GM21367 (cell line): Measurements from ENCODE around the gene ZNF749.
A peak's percentile ranks its signal among the peaks of the same experiment; 100 is the strongest.

Experiments
- ATAC-seq: cut with Tn5 transposase; IDR thresholded peaks from one replicate; pipeline ENCODE4 v1.9.1; 2021; ENCODE audit not compliant: unreplicated experiment

Gene ZNF749

GRCh38 chr19:57435062-57435978, at the start of gene ZNF749:
Gene ZNF749, plus strand, starts transcription at chr19:57435325. Its CDS starts 254 bp downstream, at chr19:57435579.
- peak; percentile 92 for ATAC-seq

- no peak for ATAC-seq
These were observed 45.9 kb upstream of the ZNF749 start for GRCh38 chr19:57389194-57389729.

GRCh38 chr19:57389730-57390598, 45.2 kb upstream of the ZNF749 start, which contains the start of gene ZNF548:
Gene ZNF548, plus strand, starts transcription at chr19:57389854. Its CDS starts 246 bp downstream, at chr19:57390100.
- ATAC-seq, result peak; percentile 95

- no peak for ATAC-seq
These were observed 39.4 kb upstream of the ZNF749 start for GRCh38 chr19:57395710-57396109.

- ATAC-seq, result no peak
These were observed 36.3 kb upstream of the ZNF749 start for GRCh38 chr19:57398868-57399267.

- no peak for ATAC-seq
These were observed 31.2 kb upstream of the ZNF749 start for GRCh38 chr19:57403737-57404563.

DNA sequence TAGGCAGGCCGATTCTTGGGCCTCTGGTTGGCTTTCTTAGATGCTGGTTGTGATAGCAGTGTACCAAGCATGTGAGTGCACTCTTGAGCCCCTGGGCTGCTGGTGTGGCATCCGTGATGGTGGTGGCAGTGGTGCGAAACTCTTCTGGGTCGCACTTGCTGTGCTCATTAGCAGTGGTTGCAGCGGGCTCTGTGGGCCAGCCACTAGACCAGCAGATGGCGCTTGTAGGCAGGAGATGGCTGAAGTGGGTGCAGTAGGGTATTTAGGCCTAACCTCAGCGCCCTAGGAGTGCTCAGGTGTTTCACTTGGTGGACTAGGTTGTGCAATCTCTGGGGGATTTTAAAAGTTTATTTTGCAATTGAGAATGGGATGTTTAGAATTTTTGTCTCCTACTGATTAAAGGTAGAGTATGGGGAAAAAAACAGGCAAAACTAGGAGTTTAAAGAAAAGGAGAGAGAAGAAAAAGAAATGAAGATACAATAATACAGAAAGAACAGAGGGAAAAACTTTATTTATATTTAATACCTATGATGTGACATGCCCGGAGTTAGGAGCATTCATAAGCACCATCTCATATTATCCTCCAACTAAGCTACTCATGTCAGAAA, 28.5 kb upstream of the ZNF749 start:
- no peak for ATAC-seq

- peak; percentile 95 for ATAC-seq
These were observed 24.1 kb upstream of the ZNF749 start, which contains the start of gene ZNF17 for GRCh38 chr19:57410877-57411671. Gene ZNF17, plus strand, starts transcription at chr19:57411161. Its CDS starts 2,455 bp downstream, at chr19:57413616.

GRCh38 chr19:57419439-57419838, 15.7 kb upstream of the ZNF749 start:
- ATAC-seq, result no peak

GRCh38 chr19:57421037-57421436, 14.1 kb upstream of the ZNF749 start:
- no peak for ATAC-seq

- peak; percentile 8 for ATAC-seq
These were observed 601 bp upstream of the ZNF749 start for GRCh38 chr19:57434386-57435061.

- ATAC-seq, result no peak
These were observed 1.3 kb downstream of the ZNF749 start for GRCh38 chr19:57436417-57436816.

- no peak for ATAC-seq
These were observed 2.8 kb downstream of the ZNF749 start for GRCh38 chr19:57437931-57438330.

DNA sequence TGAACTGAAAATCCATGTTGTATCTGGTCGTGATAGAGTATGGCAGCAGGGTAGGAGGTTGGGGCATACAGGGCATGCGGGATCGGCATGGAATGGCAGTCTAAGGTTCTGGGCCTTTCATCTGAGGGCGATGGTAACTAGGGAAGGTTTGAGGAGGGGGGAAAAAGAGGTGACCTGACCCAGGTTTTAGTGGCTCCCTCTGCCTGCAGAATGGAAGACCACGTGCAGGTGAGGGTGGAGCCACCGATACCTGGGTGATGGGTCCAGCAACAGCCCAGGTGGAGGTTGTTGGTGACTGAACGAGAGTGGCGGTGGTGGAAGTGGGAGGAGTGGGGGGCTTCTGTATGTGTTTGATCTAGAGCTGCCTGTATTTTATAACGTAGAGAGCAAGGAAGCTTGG, 3.8 kb downstream of the ZNF749 start:
- no peak for ATAC-seq

- ATAC-seq, result no peak
These were observed 7.0 kb downstream of the ZNF749 start for GRCh38 chr19:57441979-57442752.

GRCh38 chr19:57443121-57443696, 8.1 kb downstream of the ZNF749 start:
- no peak for ATAC-seq

- no peak for ATAC-seq
These were observed 17.2 kb downstream of the ZNF749 start for GRCh38 chr19:57452307-57452706.
